Fibroblast of mammary gland (primary cell): Measurements from ENCODE around the gene JAM2.

ENCODE experiments used
- DNase-seq: peaks from one replicate; pipeline ENCODE4 v3.0.0-alpha.2; 2010; ENCODE audit warnings: low read depth
- H3K4me3 ChIP-seq: 2 replicates; pipeline ENCODE4 v1.5.1; 2011; ENCODE audit warnings: low read depth, mild to moderate bottlenecking, low read length, moderate library complexity; ENCODE audit not compliant: control insufficient read depth
- CTCF ChIP-seq: conservative IDR thresholded peaks from 2 replicates; pipeline ENCODE4 v1.5.1; 2011; ENCODE audit warnings: low read depth, low read length, inconsistent platforms; ENCODE audit not compliant: control insufficient read depth, insufficient read depth

The JAM2 gene

GRCh38 chr21:25646474-25646873 is 7.4 kb downstream of the JAM2 start:
- no peak overlapping the region for H3K4me3 ChIP-seq

GRCh38 chr21:25647647-25648046 is 8.6 kb downstream of the JAM2 start:
- H3K4me3 ChIP-seq: no peak overlapping the region
- no peak for DNase-seq
- no peak for TF ChIP-seq CTCF

More at GRCh38 chr21:25646474-25646873, 7.4 kb downstream of the JAM2 start:
- DNase-seq: no peak
- TF ChIP-seq CTCF: no peak

- no peak for TF ChIP-seq CTCF
- DNase-seq: no peak
- H3K4me3 ChIP-seq: no peak overlapping the region
Measured at GRCh38 chr21:25649146-25649545, 10.1 kb downstream of the JAM2 start.

GRCh38 chr21:25656412-25656811 is 17.4 kb downstream of the JAM2 start:
- TF ChIP-seq CTCF: no peak
- H3K4me3 ChIP-seq: no peak overlapping the region
- DNase-seq: no peak

GRCh38 chr21:25657140-25657539 is 18.1 kb downstream of the JAM2 start:
- DNase-seq: no peak
- no peak overlapping the region for H3K4me3 ChIP-seq
- no peak for TF ChIP-seq CTCF

GRCh38 chr21:25658427-25659035 is 19.5 kb downstream of the JAM2 start:
- H3K4me3 ChIP-seq: no peak overlapping the region
- no peak for DNase-seq
- no peak for TF ChIP-seq CTCF

GRCh38 chr21:25660233-25660632 is 21.2 kb downstream of the JAM2 start:
- no peak overlapping the region for H3K4me3 ChIP-seq
- no peak for TF ChIP-seq CTCF
- no peak for DNase-seq
